Adrenal gland (tissue), 5 donors: ENCODE measurements around the gene C1QTNF1.

Experiments
- POLR2A ChIP-seq, 2 donors: fragments of 450-650 bp; IDR thresholded peaks; one replicate each; pipeline ENCODE4 v1.6.1; 2017; ENCODE audit warnings: antibody characterized with exemption in 2 of 2, mild to moderate bottlenecking in 2 of 2, moderate library complexity in 1 of 2
- TF ChIP-seq, protein P1 (sequence below), 6 experiments: fragments of 450-650 bp in 4 of 6; fragments of 200-600 bp in 2 of 6; sonication (generic) in 1 of 6; IDR thresholded peaks; 1 replicate in 5 of 6; 2 replicates in 1 of 6; pipeline versions ENCODE4 v1.5.1 to v1.8.0; 2016 to 2021; ENCODE audit warnings: antibody characterized with exemption in 6 of 6, mild to moderate bottlenecking in 2 of 6, moderate library complexity in 1 of 6
- donor health status: DM: no; HTN: no; CAD: no.

DNA sequence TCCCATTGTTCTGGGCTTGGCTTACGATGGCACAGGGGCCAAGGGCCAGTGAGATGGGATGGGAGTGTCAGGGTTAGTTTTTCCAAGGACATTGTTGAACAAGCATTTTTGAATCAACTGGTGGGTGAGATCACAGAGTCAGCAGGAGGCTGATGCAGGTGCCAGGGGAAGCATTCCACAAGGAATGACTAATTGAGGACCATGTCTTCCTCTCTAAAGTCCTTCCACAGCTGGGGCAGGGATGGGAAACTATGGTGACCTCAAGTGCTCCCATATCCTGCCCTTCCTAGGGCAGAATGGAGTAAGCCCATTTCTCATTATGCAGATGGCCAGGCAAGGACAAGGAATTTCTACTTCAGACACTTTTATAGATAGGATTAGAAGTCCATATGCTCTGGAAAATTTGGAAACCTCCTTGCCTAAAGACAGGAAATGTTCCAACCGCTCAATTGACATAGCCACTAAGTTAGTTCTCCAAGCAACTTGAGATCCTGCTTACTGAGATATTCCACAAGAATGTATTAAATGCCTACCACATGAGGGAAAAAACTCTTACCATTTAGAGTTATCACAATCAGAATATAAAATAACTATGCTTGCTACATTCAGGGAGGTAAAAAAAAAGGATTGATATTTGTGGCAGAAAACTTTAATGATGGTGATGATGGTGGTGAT, 29.4 kb downstream of the C1QTNF1 start:
- TF ChIP-seq, protein P1, sequence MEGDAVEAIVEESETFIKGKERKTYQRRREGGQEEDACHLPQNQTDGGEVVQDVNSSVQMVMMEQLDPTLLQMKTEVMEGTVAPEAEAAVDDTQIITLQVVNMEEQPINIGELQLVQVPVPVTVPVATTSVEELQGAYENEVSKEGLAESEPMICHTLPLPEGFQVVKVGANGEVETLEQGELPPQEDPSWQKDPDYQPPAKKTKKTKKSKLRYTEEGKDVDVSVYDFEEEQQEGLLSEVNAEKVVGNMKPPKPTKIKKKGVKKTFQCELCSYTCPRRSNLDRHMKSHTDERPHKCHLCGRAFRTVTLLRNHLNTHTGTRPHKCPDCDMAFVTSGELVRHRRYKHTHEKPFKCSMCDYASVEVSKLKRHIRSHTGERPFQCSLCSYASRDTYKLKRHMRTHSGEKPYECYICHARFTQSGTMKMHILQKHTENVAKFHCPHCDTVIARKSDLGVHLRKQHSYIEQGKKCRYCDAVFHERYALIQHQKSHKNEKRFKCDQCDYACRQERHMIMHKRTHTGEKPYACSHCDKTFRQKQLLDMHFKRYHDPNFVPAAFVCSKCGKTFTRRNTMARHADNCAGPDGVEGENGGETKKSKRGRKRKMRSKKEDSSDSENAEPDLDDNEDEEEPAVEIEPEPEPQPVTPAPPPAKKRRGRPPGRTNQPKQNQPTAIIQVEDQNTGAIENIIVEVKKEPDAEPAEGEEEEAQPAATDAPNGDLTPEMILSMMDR (IDR thresholded peaks at IDR 0.05), result no peak
- no peak for TF ChIP-seq POLR2A (IDR thresholded peaks at IDR 0.05)
